HG03565 (cell line): ENCODE data around the gene MAST4.

Experiments
- ATAC-seq: cut with Tn5 transposase; IDR thresholded peaks from one replicate; pipeline ENCODE4 v1.9.1; 2021; ENCODE audit warnings: mild to moderate bottlenecking, moderate library complexity; ENCODE audit not compliant: unreplicated experiment

MAST4 gene

GRCh38 chr5:66947458-66947857 lies 351.3 kb downstream of the MAST4 start:
- ATAC-seq, result no peak

GRCh38 chr5:66949066-66949465 lies 352.9 kb downstream of the MAST4 start:
- no peak for ATAC-seq

- ATAC-seq, result no peak
Observed at GRCh38 chr5:66952153-66952552, 356.0 kb downstream of the MAST4 start.

GRCh38 chr5:66956439-66956838 lies 360.2 kb downstream of the MAST4 start:
- no peak for ATAC-seq

GRCh38 chr5:66958201-66958979 lies 362.2 kb downstream of the MAST4 start:
- no peak for ATAC-seq

GRCh38 chr5:66958980-66959641 lies 362.9 kb downstream of the MAST4 start:
- no peak for ATAC-seq

GRCh38 chr5:66959653-66960052 lies 363.5 kb downstream of the MAST4 start:
- no peak for ATAC-seq

GRCh38 chr5:66960369-66961137 lies 364.4 kb downstream of the MAST4 start:
- ATAC-seq, result no peak

- ATAC-seq, result no peak
Observed at GRCh38 chr5:66963559-66963971, 367.4 kb downstream of the MAST4 start.

- no peak for ATAC-seq
Observed at GRCh38 chr5:66966439-66966838, 370.2 kb downstream of the MAST4 start.

GRCh38 chr5:66967102-66967501 lies 370.9 kb downstream of the MAST4 start:
- ATAC-seq, result no peak

- no peak for ATAC-seq
Observed at GRCh38 chr5:66967826-66968262, 371.7 kb downstream of the MAST4 start.

- no peak for ATAC-seq
Observed at GRCh38 chr5:66969484-66969883, 373.3 kb downstream of the MAST4 start.

- ATAC-seq, result no peak
Observed at GRCh38 chr5:66969963-66970362, 373.8 kb downstream of the MAST4 start.

- no peak for ATAC-seq
Observed at GRCh38 chr5:66972004-66972403, 375.8 kb downstream of the MAST4 start.

GRCh38 chr5:66974256-66974655 lies 378.1 kb downstream of the MAST4 start:
- no peak for ATAC-seq

- ATAC-seq, result no peak
Observed at GRCh38 chr5:66976108-66976507, 379.9 kb downstream of the MAST4 start.

- ATAC-seq, result no peak
Observed at GRCh38 chr5:66979738-66980137, 383.5 kb downstream of the MAST4 start.

GRCh38 chr5:66981266-66982055 lies 385.3 kb downstream of the MAST4 start:
- no peak for ATAC-seq

GRCh38 chr5:66982056-66982387 lies 385.8 kb downstream of the MAST4 start:
- no peak for ATAC-seq

- ATAC-seq, result no peak
Observed at GRCh38 chr5:66982470-66982869, 386.3 kb downstream of the MAST4 start.
